GM18498 (cell line): Measurements from ENCODE around the gene SLC25A3.

Experiments used
- ATAC-seq: cut with Tn5 transposase; IDR thresholded peaks from one replicate; pipeline ENCODE4 v1.9.1; 2021; ENCODE audit warnings: mild to moderate bottlenecking, moderate library complexity; ENCODE audit not compliant: unreplicated experiment

The SLC25A3 gene

DNA sequence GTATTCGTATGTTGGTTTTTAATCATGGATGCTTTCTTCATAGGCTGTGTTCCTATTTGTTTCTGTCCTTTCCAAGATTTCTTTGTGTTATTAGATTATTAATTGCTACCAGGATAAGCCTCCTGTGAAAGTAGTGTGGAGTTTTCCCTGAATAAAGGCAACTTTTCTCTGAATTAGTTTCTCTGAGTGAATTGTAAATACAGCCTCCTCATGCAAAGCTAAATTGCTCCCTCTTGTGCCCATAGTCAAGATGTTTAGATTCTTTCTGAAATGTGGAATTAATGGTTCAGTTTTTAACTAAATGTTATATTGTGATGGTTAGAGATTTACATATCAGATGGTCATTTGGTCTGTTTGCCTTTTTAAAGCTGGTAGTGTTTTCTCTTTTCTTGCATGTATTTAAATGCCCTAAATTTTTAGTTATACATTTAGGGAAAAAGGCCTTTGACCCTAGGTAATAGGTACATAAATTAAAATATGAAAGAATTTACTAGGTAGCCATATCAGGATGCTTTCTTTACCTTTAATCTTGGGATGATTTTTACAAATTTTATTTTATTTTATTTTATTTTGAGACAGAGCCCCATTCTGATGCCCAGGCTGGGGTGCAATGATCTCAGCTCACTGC is 60.5 kb downstream of the SLC25A3 start:
- ATAC-seq = peak; percentile 46
